Measurements from ENCODE around the gene MUC4.
"Not testable (repeated sequence)": the region's sequence is repeated elsewhere in the genome, so short reads cannot be mapped to it uniquely, and the experiment has no call there.

MUC4 gene

GRCh38 chr3:195715583-195716266, 96.0 kb downstream of the MUC4 start:
- no peak overlapping the region for H3K4me3 ChIP-seq (IDR thresholded peaks at IDR 0.05; ENCODE audit: insufficient read depth, low read depth, low read length)
- no peak overlapping the region for H3K4me2 ChIP-seq
- H3K27me3 ChIP-seq (ENCODE audit: insufficient read depth, low read depth), result no peaks in the 10 kb centered on the region
- H3K9ac ChIP-seq, result no peak overlapping the region
- no peak overlapping the region for H2AFZ ChIP-seq (ENCODE audit: low read depth)
- H4K20me1 ChIP-seq (ENCODE audit: insufficient read depth), result no peaks in the 10 kb centered on the region
- no peaks in the 10 kb centered on the region for H3K79me2 ChIP-seq (ENCODE audit: insufficient read depth, low read depth)
- no peaks in the 10 kb centered on the region for H3K4me1 ChIP-seq (ENCODE audit: low read depth, poor library complexity, severe bottlenecking)
- no peak overlapping the region for H3K27ac ChIP-seq
- no peaks in the 10 kb centered on the region for H3K36me3 ChIP-seq (ENCODE audit: insufficient read depth)
- TF ChIP-seq CTCF (conservative IDR thresholded peaks at IDR 0.05; ENCODE audit: low read depth, low read length), result no peak

GRCh38 chr3:195715134-195715533, 96.6 kb downstream of the MUC4 start:
- H3K36me3 ChIP-seq (ENCODE audit: insufficient read depth), result no peaks in the 10 kb centered on the region
- H4K20me1 ChIP-seq (ENCODE audit: insufficient read depth), result no peaks in the 10 kb centered on the region
- H3K4me1 ChIP-seq (ENCODE audit: low read depth, poor library complexity, severe bottlenecking), result no peaks in the 10 kb centered on the region
- no peak overlapping the region for H3K4me3 ChIP-seq (IDR thresholded peaks at IDR 0.05; ENCODE audit: insufficient read depth, low read depth, low read length)
- H3K27me3 ChIP-seq (ENCODE audit: insufficient read depth, low read depth), result no peaks in the 10 kb centered on the region
- H3K79me2 ChIP-seq (ENCODE audit: insufficient read depth, low read depth), result no peaks in the 10 kb centered on the region
- no peak overlapping the region for H3K27ac ChIP-seq
- no peak overlapping the region for H3K9ac ChIP-seq
- H3K4me2 ChIP-seq, result no peak overlapping the region
- no peak overlapping the region for H2AFZ ChIP-seq (ENCODE audit: low read depth)
- no peak for TF ChIP-seq CTCF (conservative IDR thresholded peaks at IDR 0.05; ENCODE audit: low read depth, low read length)

- Histone ChIP-seq H3K27ac (no peak overlapping the region), H3K4me3 (IDR thresholded peaks at IDR 0.05; ENCODE audit: insufficient read depth, low read depth, low read length) (no peak overlapping the region), H3K36me3 (ENCODE audit: insufficient read depth) (no peaks in the 10 kb centered on the region), H3K4me2 (no peak overlapping the region), H4K20me1 (ENCODE audit: insufficient read depth) (no peaks in the 10 kb centered on the region), H2AFZ (ENCODE audit: low read depth) (no peak overlapping the region), H3K9ac (no peak overlapping the region), H3K79me2 (ENCODE audit: insufficient read depth, low read depth) (no peaks in the 10 kb centered on the region), H3K4me1 (ENCODE audit: low read depth, poor library complexity, severe bottlenecking) (no peaks in the 10 kb centered on the region), H3K27me3 (ENCODE audit: insufficient read depth, low read depth) (no peaks in the 10 kb centered on the region)
- TF ChIP-seq CTCF (conservative IDR thresholded peaks at IDR 0.05; ENCODE audit: low read depth, low read length), result no peak
Observed at GRCh38 chr3:195714380-195715011, 97.2 kb downstream of the MUC4 start.

- not testable (repeated sequence) for H3K4me2 ChIP-seq; H3K36me3 ChIP-seq (ENCODE audit: insufficient read depth); H3K4me1 ChIP-seq (ENCODE audit: low read depth, poor library complexity, severe bottlenecking); H3K27me3 ChIP-seq (ENCODE audit: insufficient read depth, low read depth); H3K4me3 ChIP-seq (IDR thresholded peaks at IDR 0.05; ENCODE audit: insufficient read depth, low read depth, low read length); H3K27ac ChIP-seq; H4K20me1 ChIP-seq (ENCODE audit: insufficient read depth); H2AFZ ChIP-seq (ENCODE audit: low read depth); H3K9ac ChIP-seq; H3K79me2 ChIP-seq (ENCODE audit: insufficient read depth, low read depth)
Observed at GRCh38 chr3:195713150-195713549, 98.6 kb downstream of the MUC4 start.

GRCh38 chr3:195712535-195712910, 99.2 kb downstream of the MUC4 start:
- not testable (repeated sequence) for H3K36me3 ChIP-seq (ENCODE audit: insufficient read depth); H3K27ac ChIP-seq

More at GRCh38 chr3:195712535-195712910, 99.2 kb downstream of the MUC4 start:
- H3K79me2 ChIP-seq (ENCODE audit: insufficient read depth, low read depth); H3K27me3 ChIP-seq (ENCODE audit: insufficient read depth, low read depth); H4K20me1 ChIP-seq (ENCODE audit: insufficient read depth); H3K4me2 ChIP-seq; H3K4me3 ChIP-seq (IDR thresholded peaks at IDR 0.05; ENCODE audit: insufficient read depth, low read depth, low read length); H3K9ac ChIP-seq; H3K4me1 ChIP-seq (ENCODE audit: low read depth, poor library complexity, severe bottlenecking); H2AFZ ChIP-seq (ENCODE audit: low read depth): not testable (repeated sequence)
